Measurements from ENCODE around the gene KIF21A.

Gene KIF21A

GRCh38 chr12:39327510-39327909, 115.4 kb downstream of the KIF21A start:
- TF ChIP-seq CTCF (IDR thresholded peaks at IDR 0.05; ENCODE audit: low read depth, low read length, missing control alignments) = no peak
- no peak for DNase-seq (ENCODE audit: low read depth)
- no peak overlapping the region for H3K4me3 ChIP-seq (ENCODE audit: low read depth, low read length)

- H3K4me3 ChIP-seq (ENCODE audit: low read depth, low read length) = no peak overlapping the region
- no peak for TF ChIP-seq CTCF (IDR thresholded peaks at IDR 0.05; ENCODE audit: low read depth, low read length, missing control alignments)
- no peak for DNase-seq (ENCODE audit: low read depth)
Observed at GRCh38 chr12:39319180-39319579, 123.7 kb downstream of the KIF21A start.

GRCh38 chr12:39314547-39314946, 128.4 kb downstream of the KIF21A start:
- DNase-seq (ENCODE audit: low read depth) = no peak
- no peak for TF ChIP-seq CTCF (IDR thresholded peaks at IDR 0.05; ENCODE audit: low read depth, low read length, missing control alignments)

GRCh38 chr12:39309516-39309915, 133.4 kb downstream of the KIF21A start:
- no peak for DNase-seq (ENCODE audit: low read depth)
- H3K4me3 ChIP-seq (ENCODE audit: low read depth, low read length) = no peak overlapping the region
- TF ChIP-seq CTCF (IDR thresholded peaks at IDR 0.05; ENCODE audit: low read depth, low read length, missing control alignments) = no peak

More at GRCh38 chr12:39314547-39314946, 128.4 kb downstream of the KIF21A start:
- H3K4me3 ChIP-seq (ENCODE audit: low read depth, low read length) = no peak overlapping the region

- H3K4me3 ChIP-seq (ENCODE audit: low read depth, low read length) = no peak overlapping the region
- DNase-seq (ENCODE audit: low read depth) = no peak
- no peak for TF ChIP-seq CTCF (IDR thresholded peaks at IDR 0.05; ENCODE audit: low read depth, low read length, missing control alignments)
Observed at GRCh38 chr12:39301422-39301821, 141.5 kb downstream of the KIF21A start.

GRCh38 chr12:39300799-39301198, 142.1 kb downstream of the KIF21A start:
- DNase-seq (ENCODE audit: low read depth) = no peak
- no peak overlapping the region for H3K4me3 ChIP-seq (ENCODE audit: low read depth, low read length)
- no peak for TF ChIP-seq CTCF (IDR thresholded peaks at IDR 0.05; ENCODE audit: low read depth, low read length, missing control alignments)

GRCh38 chr12:39297891-39298290, 145.0 kb downstream of the KIF21A start:
- no peak for TF ChIP-seq CTCF (IDR thresholded peaks at IDR 0.05; ENCODE audit: low read depth, low read length, missing control alignments)
- no peak for DNase-seq (ENCODE audit: low read depth)
- H3K4me3 ChIP-seq (ENCODE audit: low read depth, low read length) = no peak overlapping the region
